ENCODE data around the gene PCSK5. TPM values are rescaled to one million over a fixed set of nuclear protein-coding genes. Genes with fewer than 3 reads are reported as not detected.
"Not testable (repeated sequence)": the region's sequence is repeated elsewhere in the genome, so short reads cannot be mapped to it uniquely, and the experiment has no call there.

The PCSK5 gene
- total RNA-seq, 6 experiments from 2014 or later, result 1.4 to 5.8 (median 3.5) TPM

GRCh38 chr9:75858497-75859092, 31.9 kb upstream of the PCSK5 start:
- Histone ChIP-seq H3K27ac (no peak overlapping the region), H3K4me3 (no peak overlapping the region), H3K36me3 (no peaks in the 10 kb centered on the region), H3K9me3 (no peaks in the 10 kb centered on the region), H3K27me3 (no peaks in the 10 kb centered on the region), H3K4me1 (no peaks in the 10 kb centered on the region)
- intact Hi-C loops (cut with DNase I), result no loop called here
- no peak for ATAC-seq
- no peak for TF ChIP-seq POLR2A (IDR thresholded peaks at IDR 0.05)
- TF ChIP-seq CTCF (IDR thresholded peaks at IDR 0.05), result no peak
- no peak for DNase-seq
- WGBS (ENCODE audit: insufficient coverage, low coverage, low lambda C conversion rate, missing lambda C conversion rate), result 45% methylated on average over 3 of the region's 3 CpGs

GRCh38 chr9:75864266-75864665, 26.2 kb upstream of the PCSK5 start:
- no peak for ATAC-seq
- H3K27me3 ChIP-seq, result no peaks in the 10 kb centered on the region
- intact Hi-C loops (cut with DNase I), result no loop called here
- peaks cover 0 to 9% (median 3%) of the 10 kb centered on the region in 4 donors for H3K4me1 ChIP-seq
- no peak overlapping the region for H3K4me3 ChIP-seq
- TF ChIP-seq POLR2A (IDR thresholded peaks at IDR 0.05), result no peak
- no peak for TF ChIP-seq CTCF (IDR thresholded peaks at IDR 0.05)
- no peak overlapping the region for H3K27ac ChIP-seq
- no peak for DNase-seq
- WGBS (ENCODE audit: insufficient coverage, low coverage, low lambda C conversion rate, missing lambda C conversion rate), result 16% methylated on average over 4 of the region's 4 CpGs
- H3K36me3 ChIP-seq, result no peaks in the 10 kb centered on the region
- no peaks in the 10 kb centered on the region for H3K9me3 ChIP-seq

GRCh38 chr9:75866273-75866871, 24.1 kb upstream of the PCSK5 start:
- Histone ChIP-seq H3K4me3 (no peak overlapping the region), H3K27me3 (no peaks in the 10 kb centered on the region), H3K4me1 (peaks cover 0 to 9% (median 3%) of the 10 kb centered on the region in 4 donors), H3K9me3 (no peaks in the 10 kb centered on the region), H3K36me3 (no peaks in the 10 kb centered on the region), H3K27ac (no peak overlapping the region)
- TF ChIP-seq POLR2A (IDR thresholded peaks at IDR 0.05), result no peak
- peak; percentile 57 to 75 (median 68) for TF ChIP-seq CTCF (IDR thresholded peaks at IDR 0.05)
- DNase-seq, result no peak
- intact Hi-C loops (cut with DNase I), result no loop called here
- WGBS (ENCODE audit: insufficient coverage, low coverage, low lambda C conversion rate, missing lambda C conversion rate), result 7% methylated on average over 2 of the region's 2 CpGs
- ATAC-seq, result peak; percentile 48 to 81 (median 68)

DNA sequence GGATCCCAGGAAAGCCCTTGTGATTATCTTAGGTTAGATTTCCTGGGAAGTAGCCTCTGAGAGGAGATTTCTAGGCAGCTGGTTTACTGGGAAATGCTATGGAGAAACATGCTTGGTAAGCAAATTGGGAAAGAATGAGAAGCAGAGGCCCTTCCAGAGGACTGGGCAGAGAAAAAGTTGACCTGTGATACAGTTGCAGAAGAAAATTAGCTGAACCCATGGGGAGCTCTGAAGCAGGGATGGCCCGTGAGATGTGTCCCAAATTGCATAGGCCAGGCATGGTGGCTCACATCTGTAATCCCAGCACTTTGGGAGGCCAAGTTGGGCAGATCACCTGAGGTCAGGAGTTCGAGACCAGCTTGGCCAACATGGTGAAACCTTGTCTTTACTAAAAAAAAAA, 21.9 kb upstream of the PCSK5 start:
- intact Hi-C loops (cut with DNase I), result not testable (repeated sequence)
- WGBS (ENCODE audit: insufficient coverage, low coverage, low lambda C conversion rate, missing lambda C conversion rate), result 63% methylated on average over 2 of the region's 2 CpGs

GRCh38 chr9:75869236-75869635, 21.2 kb upstream of the PCSK5 start:
- peak; percentile 30 to 61 (median 48) for ATAC-seq
- H3K27ac ChIP-seq, result no peak overlapping the region
- intact Hi-C loops (cut with DNase I), result no loop called here

More for the DNA sequence above, 21.9 kb upstream of the PCSK5 start:
- H3K4me3 ChIP-seq, H3K36me3 ChIP-seq, ATAC-seq, DNase-seq, H3K27me3 ChIP-seq, H3K9me3 ChIP-seq, H3K4me1 ChIP-seq, H3K27ac ChIP-seq: not testable (repeated sequence)

More at GRCh38 chr9:75869236-75869635, 21.2 kb upstream of the PCSK5 start:
- H3K4me3 ChIP-seq, result no peak overlapping the region
- H3K27me3 ChIP-seq, result no peaks in the 10 kb centered on the region
- WGBS (ENCODE audit: insufficient coverage, low coverage, low lambda C conversion rate, missing lambda C conversion rate), result 33% methylated on average over 3 of the region's 3 CpGs
- TF ChIP-seq CTCF (IDR thresholded peaks at IDR 0.05) (no peak), POLR2A (IDR thresholded peaks at IDR 0.05) (no peak)
- no peaks in the 10 kb centered on the region for H3K36me3 ChIP-seq
- H3K9me3 ChIP-seq, result no peaks in the 10 kb centered on the region
- peaks cover 0 to 4% (median 1%) of the 10 kb centered on the region in 4 donors for H3K4me1 ChIP-seq
- DNase-seq, result no peak

Measured in right lobe of liver (tissue), 6 donors.